GM19452 (cell line): Measurements from ENCODE around the gene PIK3C2G.

Experiments used
- ATAC-seq: cut with Tn5 transposase; IDR thresholded peaks from one replicate; pipeline ENCODE4 v1.9.1; 2021; ENCODE audit not compliant: unreplicated experiment

The PIK3C2G gene

GRCh38 chr12:18277196-18277595, 15.9 kb downstream of the PIK3C2G start:
- no peak for ATAC-seq

- no peak for ATAC-seq
These were observed 19.4 kb downstream of the PIK3C2G start for GRCh38 chr12:18280728-18281127.

DNA sequence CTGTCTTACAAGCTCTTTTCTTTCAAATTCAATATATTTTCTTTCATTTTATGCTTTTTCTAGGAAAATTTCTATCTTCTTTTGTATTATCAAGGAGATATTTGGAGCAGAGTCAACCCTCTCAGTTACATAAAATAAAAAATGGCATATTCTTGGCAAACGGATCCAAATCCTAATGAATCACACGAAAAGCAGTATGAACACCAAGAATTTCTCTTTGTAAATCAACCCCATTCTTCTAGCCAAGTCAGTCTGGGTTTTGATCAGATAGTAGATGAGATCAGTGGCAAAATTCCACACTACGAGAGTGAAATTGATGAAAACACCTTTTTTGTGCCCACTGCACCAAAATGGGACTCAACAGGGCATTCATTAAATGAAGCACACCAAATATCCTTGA, 20.6 kb downstream of the PIK3C2G start:
- no peak for ATAC-seq

DNA sequence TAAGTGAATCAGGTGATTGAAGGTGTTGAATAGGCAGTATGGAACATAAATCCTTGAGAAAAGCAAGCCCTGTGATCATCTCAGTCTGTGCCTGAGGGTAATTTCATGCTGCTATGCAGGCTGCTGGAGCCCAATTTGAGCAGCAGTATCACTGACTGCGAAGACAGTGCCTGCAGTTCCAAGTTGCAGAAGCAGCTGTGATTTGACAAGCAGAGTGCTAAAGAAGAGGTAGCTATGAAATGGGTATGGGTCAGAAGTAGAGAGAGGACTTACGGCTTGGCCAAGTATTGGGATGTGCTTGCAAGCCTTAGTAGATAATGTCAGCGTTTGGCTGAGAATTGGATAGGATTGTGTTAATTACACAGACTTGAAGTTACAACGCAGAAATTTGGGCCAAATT, 22.5 kb downstream of the PIK3C2G start:
- ATAC-seq = no peak

DNA sequence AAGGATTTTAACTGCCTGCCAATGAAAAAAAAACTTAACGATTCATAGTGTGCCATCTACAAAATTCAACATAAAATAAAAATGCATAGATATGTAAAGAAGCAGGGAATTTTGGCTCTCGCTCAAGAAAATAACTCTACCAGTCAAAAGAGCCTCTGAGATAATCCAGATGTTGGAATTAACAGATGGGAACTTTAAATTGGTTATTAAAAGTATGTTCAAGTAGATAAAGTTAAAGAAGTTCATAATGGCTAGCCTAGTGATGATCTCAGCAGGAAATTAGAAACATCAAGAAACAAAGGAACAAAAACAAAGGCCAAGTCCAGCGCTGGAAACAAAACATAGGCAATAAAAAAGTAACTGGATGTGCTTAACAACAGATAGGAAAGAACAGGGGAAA, 23.1 kb downstream of the PIK3C2G start:
- no peak for ATAC-seq

GRCh38 chr12:18285161-18285560, 23.8 kb downstream of the PIK3C2G start:
- no peak for ATAC-seq

- ATAC-seq = no peak
These were observed 29.1 kb downstream of the PIK3C2G start for GRCh38 chr12:18290386-18290785.

DNA sequence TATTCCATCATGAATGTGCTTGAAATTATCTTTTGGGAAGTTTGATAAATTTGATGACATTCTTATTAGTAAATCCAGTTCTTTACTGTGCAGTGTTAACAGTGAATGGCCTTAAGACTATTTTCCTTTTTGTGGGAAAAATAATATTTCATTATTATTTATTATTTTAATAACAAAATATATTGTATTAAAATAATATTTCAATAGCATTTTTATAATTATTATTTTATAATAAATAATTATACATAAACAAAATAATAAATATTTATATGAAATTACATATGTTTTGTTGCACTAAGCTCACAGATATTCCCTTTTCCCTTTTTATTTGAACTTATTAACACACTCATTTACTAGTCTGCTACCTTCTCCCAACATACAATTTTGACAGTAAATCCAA, 33.6 kb downstream of the PIK3C2G start:
- no peak for ATAC-seq

DNA sequence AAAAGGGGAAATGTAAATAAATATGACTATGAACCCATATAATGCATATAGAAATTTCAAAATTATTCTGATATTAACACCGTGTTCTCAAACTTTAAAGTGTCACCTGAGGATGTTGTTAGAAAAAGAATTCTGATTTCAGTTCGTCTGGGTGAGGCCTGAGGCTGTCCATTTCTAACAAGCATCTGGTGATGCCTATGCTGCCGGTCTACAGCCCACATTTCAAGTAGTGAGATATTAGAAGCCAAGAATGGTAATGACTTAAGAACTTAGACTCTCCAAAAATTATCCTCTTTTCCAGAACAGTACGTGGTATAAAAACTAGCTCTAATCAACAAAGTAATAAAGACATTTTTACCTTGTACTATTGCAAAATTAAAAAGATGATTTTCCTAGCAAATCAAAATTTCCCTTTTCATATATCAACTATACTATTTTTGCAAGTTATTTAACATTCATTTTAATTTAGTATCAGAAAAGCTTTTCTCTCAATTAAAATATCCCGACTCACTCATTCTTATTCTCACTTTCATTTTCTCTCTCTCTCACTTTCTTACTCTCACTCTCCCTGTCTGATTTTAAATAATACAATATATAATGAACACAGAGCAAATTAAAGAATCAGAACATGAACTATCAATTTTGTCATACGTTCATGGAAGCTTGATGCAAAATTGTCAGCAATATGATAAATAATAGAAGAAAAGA, 35.0 kb downstream of the PIK3C2G start:
- ATAC-seq = no peak

- ATAC-seq = no peak
These were observed 35.6 kb downstream of the PIK3C2G start for GRCh38 chr12:18296909-18297280.

GRCh38 chr12:18297902-18298301, 36.6 kb downstream of the PIK3C2G start:
- ATAC-seq = no peak

DNA sequence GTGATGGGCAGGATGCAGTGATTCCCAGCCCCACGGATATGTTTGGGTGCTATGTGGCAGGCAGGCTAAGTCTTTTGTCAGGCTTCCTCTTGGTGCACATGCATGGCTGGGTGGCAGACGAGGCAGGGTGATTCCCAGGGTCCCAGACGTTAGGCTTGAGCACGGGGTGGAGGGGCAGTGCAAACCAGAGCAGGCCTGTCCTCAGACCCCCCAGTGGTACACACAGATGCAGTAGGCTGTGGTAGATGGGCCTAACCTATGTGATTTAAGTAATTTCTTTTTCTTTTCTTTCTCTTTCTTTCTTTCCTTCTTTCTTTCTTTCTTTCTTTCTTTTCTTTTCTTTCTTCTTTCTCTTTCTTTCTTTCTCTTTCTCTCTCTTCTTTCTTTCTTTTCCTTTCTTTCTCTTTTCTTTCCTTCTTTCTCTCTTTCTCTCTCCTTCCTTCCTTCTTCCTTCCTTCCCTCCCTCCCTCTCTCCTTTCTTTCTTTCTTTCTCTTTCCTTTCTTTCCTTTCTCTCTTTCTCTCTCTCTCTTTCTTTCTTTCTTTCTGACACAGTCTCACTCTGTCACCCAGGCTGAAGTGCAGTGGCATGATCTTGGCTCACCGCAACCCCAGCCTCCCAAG, 41.6 kb downstream of the PIK3C2G start:
- no peak for ATAC-seq

DNA sequence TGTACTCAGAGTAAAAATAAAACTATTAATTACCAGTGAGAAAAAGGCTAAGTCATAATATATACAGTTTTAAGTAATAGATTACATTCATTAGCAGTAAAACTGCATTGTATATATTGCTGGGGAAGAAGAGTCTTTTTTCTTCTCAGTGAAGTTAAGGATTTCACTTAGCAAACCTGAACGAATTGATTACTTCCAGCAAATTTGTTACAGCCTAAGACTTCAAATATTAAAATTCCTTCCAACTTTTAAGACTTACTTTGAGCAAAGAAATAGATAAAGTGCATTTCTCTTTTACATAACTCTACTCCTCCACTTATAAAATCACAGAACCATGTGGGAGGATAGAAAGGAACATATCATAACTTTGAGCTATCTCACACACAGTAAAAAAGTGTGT, 43.3 kb downstream of the PIK3C2G start:
- ATAC-seq = no peak

DNA sequence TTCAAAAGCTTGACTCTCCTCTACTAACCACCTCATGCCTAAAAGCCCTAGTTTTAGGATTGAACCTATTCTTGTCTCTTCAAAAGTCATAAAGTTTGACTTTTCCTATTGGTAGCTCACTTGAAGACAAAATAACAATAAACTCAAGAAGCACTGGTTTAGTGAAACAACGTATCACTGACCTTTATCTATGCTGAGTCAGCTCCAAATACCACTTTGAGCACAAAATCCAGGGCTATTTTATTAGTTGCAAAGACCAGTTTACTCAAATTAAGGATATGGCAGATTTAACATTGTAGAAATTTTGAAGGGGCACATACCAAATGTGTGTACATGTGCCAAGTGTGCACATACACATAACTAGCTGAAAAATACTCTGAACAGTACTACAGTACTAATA, 45.0 kb downstream of the PIK3C2G start:
- ATAC-seq = no peak

GRCh38 chr12:18313306-18313705, 52.0 kb downstream of the PIK3C2G start:
- no peak for ATAC-seq

- no peak for ATAC-seq
These were observed 58.8 kb downstream of the PIK3C2G start for GRCh38 chr12:18320036-18320617.

GRCh38 chr12:18320976-18321375, 59.7 kb downstream of the PIK3C2G start:
- ATAC-seq = no peak

DNA sequence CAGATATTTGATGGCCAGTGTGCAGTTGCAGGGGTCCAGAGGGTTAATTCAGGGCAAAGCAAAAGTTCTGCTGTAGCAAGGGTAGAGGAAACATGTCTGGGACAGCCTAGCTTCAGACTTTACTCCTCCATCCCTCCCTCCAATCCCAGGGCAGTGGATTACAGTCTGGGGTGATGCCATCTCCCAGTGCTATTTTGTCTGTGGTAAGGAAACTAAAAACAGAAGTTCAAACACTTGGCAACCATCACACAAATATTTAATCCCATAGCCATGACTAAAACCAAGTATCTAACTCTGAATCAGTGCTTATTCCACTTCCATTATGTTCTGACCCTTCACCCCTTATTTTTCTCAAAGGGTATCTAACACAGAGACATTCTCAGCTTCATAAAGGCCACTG, 61.8 kb downstream of the PIK3C2G start:
- ATAC-seq = no peak

- no peak for ATAC-seq
These were observed 65.7 kb downstream of the PIK3C2G start for GRCh38 chr12:18327036-18327435.

DNA sequence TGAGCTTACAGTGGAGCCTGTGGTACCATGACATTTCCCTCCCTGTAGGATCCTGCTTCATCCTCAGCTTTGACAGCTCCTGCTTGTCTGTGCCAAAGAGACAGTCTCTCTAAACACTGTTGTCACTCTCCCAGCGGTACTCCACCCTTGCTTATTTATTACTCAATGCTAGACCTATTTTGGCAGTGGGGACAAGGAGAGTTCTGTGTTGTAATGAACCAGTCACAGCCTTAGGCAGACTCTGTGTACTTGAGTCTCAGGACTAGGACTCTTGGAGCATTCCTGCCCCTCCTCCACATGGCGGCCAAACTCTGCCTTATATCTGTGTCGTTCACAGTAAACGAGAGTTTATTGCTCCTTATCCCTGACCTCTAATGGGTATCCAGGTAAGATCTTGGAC, 70.9 kb downstream of the PIK3C2G start:
- no peak for ATAC-seq

GRCh38 chr12:18339633-18340032, 78.3 kb downstream of the PIK3C2G start:
- no peak for ATAC-seq

DNA sequence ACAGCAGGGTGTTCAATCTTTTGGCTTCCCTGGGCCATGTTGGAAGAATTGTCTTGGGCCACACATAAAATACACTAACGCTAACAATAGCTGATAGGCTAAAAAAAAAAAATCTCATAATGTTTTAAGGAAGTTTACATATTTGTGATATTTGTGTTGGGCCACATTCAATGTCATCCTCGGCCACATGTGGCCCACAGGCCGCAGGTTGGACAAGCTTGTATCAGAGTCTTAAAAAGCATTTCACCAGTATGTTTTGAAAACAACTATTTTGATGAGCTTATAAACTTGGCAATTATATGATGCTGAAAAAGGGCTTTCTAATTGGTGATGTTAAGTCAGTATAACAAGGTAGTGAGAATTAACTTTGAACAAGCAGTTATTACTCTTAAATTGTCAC, 78.9 kb downstream of the PIK3C2G start:
- no peak for ATAC-seq

- ATAC-seq = no peak
These were observed 79.5 kb downstream of the PIK3C2G start for GRCh38 chr12:18340786-18341185.
